ENCODE results near the gene CBLC.

DNA sequence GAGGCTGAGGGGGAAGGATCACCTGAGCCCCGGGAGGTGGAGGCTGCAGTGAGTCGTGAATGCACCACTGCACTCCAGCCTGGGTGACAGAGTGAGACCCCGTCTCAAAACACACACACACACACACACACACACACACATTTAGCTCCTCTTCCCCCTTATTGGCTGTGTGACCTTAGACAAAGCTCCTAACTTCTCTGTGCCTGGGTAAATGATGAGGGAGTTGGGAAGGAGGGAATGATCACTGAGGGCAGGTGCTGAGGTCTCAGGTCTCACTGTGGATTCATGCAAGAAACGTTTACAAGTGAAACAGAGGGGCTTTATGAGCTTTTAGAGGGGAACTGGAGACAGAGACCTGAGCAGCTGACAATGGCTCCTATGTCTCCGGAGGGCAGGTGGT lies 46.1 kb upstream of the CBLC start:
- no peak for TF ChIP-seq CTCF (conservative IDR thresholded peaks at IDR 0.05; ENCODE audit: low read depth, low read length)
- TF ChIP-seq EZH2 (IDR thresholded peaks at IDR 0.05; ENCODE audit: low read length, unreplicated experiment) = no peak
